Measurements from ENCODE around the gene TMEM150B. TPM values are rescaled to one million over a fixed set of nuclear protein-coding genes. Genes with fewer than 3 reads are reported as not detected.

The TMEM150B gene
- total and polyA plus RNA-seq, 2 of the 13 experiments (the other 11 are each of a cell fraction or from before 2014, with no cell fraction given) = 1.3 to 1.8 TPM

DNA sequence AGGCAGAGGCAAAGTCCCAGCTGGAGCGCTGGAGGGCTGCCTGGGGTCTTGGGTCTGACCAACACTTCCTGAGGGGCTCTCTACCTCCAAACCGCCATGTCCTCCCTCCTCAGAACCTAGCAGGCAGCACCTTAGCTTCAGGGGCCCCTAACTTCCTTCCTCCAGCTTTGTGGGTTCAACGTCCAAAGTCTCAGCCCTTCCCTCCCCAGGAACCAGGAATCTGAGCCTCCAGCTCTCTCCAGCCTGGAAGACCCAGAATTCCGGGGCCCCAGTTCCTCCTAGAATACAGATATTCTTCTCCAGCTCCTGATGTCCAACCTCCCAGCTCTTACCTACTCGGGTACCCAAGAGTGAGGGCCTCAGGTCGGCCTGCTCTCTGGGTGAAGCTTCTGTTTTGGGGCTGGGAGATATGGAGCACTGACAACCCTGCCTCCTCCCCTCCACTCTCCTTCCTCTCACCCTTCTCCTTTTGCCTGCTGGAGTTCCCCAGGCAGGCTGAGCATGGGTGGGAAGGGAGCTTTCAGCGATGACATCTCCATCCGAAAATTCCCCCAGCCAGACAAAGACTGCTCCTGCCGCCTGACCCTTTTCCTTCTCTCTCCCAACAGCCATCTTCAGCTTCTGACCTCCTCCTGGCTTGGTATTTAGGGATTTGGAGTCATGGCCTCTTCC, 3.5 kb downstream of the TMEM150B start (continued):
- TF ChIP-seq, protein P1, sequence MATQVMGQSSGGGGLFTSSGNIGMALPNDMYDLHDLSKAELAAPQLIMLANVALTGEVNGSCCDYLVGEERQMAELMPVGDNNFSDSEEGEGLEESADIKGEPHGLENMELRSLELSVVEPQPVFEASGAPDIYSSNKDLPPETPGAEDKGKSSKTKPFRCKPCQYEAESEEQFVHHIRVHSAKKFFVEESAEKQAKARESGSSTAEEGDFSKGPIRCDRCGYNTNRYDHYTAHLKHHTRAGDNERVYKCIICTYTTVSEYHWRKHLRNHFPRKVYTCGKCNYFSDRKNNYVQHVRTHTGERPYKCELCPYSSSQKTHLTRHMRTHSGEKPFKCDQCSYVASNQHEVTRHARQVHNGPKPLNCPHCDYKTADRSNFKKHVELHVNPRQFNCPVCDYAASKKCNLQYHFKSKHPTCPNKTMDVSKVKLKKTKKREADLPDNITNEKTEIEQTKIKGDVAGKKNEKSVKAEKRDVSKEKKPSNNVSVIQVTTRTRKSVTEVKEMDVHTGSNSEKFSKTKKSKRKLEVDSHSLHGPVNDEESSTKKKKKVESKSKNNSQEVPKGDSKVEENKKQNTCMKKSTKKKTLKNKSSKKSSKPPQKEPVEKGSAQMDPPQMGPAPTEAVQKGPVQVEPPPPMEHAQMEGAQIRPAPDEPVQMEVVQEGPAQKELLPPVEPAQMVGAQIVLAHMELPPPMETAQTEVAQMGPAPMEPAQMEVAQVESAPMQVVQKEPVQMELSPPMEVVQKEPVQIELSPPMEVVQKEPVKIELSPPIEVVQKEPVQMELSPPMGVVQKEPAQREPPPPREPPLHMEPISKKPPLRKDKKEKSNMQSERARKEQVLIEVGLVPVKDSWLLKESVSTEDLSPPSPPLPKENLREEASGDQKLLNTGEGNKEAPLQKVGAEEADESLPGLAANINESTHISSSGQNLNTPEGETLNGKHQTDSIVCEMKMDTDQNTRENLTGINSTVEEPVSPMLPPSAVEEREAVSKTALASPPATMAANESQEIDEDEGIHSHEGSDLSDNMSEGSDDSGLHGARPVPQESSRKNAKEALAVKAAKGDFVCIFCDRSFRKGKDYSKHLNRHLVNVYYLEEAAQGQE (IDR thresholded peaks at IDR 0.05; ENCODE audit: borderline replicate concordance in 1 of 2, low read depth in 1 of 2, low read length in 2 of 2) = no peak
- TF ChIP-seq ZNF333 (CRISPR knock-in tag; IDR thresholded peaks at IDR 0.05; ENCODE audit: borderline replicate concordance) (no peak), AGO1 (IDR thresholded peaks at IDR 0.05; ENCODE audit: low read depth, low read length, poor library complexity, severe bottlenecking) (no peak), ZBTB25 (CRISPR knock-in tag; IDR thresholded peaks at IDR 0.05) (no peak), MIER2 (CRISPR knock-in tag; IDR thresholded peaks at IDR 0.05) (no peak), HNF4A (CRISPR knock-in tag; IDR thresholded peaks at IDR 0.05) (peak; percentile 10; the same call in 1 of the 2 replicates), ZNF331 (CRISPR knock-in tag; IDR thresholded peaks at IDR 0.05) (no peak), ZNF468 (CRISPR knock-in tag; IDR thresholded peaks at IDR 0.05) (no peak), HHEX (CRISPR knock-in tag; IDR thresholded peaks at IDR 0.05) (no peak), KAT2B (IDR thresholded peaks at IDR 0.05; ENCODE audit: borderline replicate concordance, low read depth, low read length) (no peak), HNF4G (IDR thresholded peaks at IDR 0.05; ENCODE audit: borderline replicate concordance, low read depth, low read length) (peak; percentile 9; the same call in 1 of the 2 replicates), HNF4G (CRISPR knock-in tag; IDR thresholded peaks at IDR 0.05; ENCODE audit: borderline replicate concordance, low read depth) (no peak)
- TF ChIP-seq, protein P2, sequence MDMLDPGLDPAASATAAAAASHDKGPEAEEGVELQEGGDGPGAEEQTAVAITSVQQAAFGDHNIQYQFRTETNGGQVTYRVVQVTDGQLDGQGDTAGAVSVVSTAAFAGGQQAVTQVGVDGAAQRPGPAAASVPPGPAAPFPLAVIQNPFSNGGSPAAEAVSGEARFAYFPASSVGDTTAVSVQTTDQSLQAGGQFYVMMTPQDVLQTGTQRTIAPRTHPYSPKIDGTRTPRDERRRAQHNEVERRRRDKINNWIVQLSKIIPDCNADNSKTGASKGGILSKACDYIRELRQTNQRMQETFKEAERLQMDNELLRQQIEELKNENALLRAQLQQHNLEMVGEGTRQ (IDR thresholded peaks at IDR 0.05; ENCODE audit: low read depth, low read length) = no peak
- TF ChIP-seq, protein P2 (CRISPR knock-in tag; IDR thresholded peaks at IDR 0.05; ENCODE audit: borderline replicate concordance) = no peak
- TF ChIP-seq, protein P3, sequence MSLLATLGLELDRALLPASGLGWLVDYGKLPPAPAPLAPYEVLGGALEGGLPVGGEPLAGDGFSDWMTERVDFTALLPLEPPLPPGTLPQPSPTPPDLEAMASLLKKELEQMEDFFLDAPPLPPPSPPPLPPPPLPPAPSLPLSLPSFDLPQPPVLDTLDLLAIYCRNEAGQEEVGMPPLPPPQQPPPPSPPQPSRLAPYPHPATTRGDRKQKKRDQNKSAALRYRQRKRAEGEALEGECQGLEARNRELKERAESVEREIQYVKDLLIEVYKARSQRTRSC (CRISPR knock-in tag; IDR thresholded peaks at IDR 0.05; ENCODE audit: low read depth) = no peak
- TF ChIP-seq, protein P4, sequence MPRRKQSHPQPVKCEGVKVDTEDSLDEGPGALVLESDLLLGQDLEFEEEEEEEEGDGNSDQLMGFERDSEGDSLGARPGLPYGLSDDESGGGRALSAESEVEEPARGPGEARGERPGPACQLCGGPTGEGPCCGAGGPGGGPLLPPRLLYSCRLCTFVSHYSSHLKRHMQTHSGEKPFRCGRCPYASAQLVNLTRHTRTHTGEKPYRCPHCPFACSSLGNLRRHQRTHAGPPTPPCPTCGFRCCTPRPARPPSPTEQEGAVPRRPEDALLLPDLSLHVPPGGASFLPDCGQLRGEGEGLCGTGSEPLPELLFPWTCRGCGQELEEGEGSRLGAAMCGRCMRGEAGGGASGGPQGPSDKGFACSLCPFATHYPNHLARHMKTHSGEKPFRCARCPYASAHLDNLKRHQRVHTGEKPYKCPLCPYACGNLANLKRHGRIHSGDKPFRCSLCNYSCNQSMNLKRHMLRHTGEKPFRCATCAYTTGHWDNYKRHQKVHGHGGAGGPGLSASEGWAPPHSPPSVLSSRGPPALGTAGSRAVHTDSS (CRISPR knock-in tag; conservative IDR thresholded peaks at IDR 0.05) = no peak
- TF ChIP-seq, protein P5, sequence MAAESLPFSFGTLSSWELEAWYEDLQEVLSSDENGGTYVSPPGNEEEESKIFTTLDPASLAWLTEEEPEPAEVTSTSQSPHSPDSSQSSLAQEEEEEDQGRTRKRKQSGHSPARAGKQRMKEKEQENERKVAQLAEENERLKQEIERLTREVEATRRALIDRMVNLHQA (CRISPR knock-in tag; IDR thresholded peaks at IDR 0.05) = no peak

Measured in HepG2 (cell line).